CD4-positive, alpha-beta T cell treated with Interleukin-4 for 1 hour (primary cell): ENCODE measurements around the gene CCDC183.
"Not testable (repeated sequence)": the region's sequence is repeated elsewhere in the genome, so short reads cannot be mapped to it uniquely, and the experiment has no call there.

ENCODE experiments used
- DNase-seq, 2 donors: peaks; one replicate each; pipeline ENCODE4 v3.0.0-alpha.2; 2020 to 2022

Gene CCDC183

DNA sequence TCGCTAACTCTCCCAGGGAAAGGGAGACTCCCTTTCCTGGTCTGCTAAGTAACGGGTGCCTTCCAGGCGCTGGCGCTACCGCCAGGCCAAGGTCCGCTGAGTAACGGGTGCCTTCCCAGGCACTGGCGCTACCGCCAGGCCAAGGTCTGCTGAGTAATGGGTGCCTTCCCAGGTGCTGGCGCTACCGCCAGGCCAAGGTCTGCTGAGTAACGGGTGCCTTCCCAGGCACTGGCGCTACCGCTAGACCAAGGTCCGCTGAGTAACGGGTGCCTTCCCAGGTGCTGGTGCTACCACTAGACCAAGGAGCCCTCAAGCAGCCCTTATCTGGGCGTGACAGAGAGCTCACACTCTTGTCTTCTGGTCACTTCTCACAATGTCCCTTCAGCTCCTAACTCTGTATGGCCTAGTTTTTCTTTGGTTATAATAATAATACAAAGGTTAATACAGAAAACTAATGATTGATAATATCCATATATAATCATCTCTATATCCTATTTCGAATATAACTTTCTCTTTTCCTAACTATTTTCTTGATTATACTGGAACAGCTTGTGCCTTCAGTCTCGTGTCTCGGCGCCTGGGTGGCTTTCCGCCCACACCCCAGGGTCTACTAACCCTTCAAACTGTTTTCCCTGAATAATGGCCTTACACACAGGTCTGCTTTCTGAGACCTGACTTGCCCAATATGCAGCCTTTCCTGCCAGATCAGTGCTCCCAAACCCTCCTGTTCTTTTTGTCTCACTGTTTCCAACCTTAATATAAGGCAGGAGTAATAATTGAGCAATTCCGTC, 10.4 kb upstream of the CCDC183 start:
- not testable (repeated sequence) for DNase-seq

DNA sequence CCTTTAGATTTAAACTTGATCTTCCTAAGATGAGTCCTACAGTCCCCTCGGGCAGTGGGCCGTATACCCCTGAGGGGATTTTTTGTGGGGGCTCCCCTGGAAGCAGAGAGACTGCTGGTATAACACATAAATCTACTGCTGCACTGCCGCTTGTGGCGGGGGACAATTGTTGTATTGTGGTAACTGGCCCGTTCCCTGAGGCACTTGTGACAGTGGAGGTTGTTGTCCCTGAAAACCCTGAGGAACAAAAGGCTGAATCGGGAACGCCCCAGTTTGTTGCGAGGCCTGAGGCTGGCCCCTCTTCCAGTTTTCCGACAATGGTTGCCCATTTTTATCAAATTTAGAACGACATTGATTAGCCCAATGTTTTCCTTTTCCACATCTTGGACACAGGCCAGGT, 9.7 kb upstream of the CCDC183 start:
- DNase-seq, result no peak

DNA sequence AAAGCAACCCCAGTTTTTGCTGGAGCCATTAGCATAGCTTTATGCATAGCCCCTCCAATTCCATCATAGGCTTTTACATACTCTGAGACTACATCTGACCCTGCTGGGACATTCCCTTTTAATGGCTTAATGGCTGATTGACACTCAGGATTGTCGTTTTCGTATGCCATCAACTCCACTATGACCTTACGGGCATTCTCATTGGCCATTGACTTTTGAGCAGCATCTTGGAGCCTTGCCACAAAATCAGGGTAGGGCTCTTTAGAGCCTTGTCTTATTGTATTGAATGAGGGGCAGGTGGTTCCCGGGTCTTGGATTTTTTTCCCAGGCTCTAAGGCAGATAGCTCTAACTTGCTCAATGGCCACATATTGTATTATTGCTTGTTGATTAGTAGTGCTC, 9.2 kb upstream of the CCDC183 start:
- DNase-seq, result not testable (repeated sequence)

DNA sequence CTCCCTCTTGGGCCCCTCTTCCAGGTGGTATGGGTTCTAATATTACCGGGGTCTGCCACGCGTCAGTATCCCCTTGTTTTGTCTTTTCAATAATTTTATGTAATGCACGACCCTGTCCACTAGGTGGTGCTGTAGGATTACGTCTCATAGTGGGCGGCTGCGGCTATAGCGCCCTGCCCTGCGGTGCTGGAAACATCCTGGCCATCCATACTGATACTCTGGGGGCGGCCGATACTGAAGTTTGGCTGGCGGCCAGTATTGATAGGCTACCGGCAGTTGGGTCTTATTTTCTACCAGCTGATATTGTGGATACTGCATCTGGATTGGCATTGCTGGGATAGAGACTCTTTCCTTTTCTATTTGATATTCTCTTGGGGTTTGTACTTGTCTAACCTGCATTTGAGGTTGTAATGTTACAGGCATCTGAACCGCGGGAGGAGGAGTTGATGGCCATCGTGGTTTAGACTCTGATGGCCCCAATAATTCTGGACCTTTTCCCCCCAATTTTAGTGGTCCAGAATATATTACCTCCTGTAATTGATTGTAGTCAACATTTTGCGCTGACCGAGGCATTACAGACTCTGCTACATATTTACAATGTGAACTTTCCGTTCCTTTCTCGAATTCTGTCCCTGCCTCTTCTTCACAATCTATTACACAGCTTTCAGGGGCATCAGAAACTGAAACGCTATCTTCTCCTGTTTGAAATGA, 8.3 kb upstream of the CCDC183 start:
- peak; percentile 69 to 83 for DNase-seq

DNA sequence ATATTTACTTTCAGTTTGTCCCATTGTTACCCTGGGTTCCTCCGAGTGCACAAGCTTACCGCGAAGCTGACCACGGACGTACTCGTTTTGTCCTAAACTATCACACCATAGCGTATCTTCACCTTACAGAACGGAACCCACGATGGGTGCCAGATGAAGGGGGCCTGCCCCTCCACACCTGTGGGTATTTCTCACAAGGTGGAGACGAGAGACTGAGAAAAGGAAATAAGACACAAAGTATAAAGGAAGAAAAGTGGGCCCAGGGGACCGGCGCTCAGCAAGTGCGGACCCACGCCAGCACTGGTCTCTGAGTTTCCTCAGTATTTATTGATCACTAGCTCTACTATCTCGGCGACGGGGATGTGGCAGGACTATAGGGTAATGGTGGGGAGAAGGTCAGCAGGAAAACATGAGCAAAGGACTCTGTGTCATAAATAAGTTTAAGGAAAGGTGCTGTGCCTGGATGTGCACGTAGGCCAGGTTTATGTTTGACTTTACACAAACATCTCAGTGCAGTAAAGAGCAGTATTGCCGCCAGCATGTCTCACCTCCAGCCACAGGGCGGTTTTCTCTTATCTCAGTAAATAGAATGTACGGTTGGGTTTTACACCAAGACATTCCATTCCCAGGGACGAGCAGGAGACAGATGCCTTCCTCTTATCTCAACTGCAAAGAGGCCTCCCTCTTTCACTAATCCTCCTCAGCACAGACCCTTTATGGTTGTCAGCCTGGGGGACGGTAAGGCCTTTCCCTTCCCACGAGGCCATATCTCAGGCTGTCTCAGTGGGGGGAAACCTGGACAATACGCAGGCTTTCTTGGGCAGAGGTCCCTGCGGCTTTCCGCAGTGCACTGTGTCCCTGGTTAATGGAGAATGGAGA, 7.3 kb upstream of the CCDC183 start:
- not testable (repeated sequence) for DNase-seq

DNA sequence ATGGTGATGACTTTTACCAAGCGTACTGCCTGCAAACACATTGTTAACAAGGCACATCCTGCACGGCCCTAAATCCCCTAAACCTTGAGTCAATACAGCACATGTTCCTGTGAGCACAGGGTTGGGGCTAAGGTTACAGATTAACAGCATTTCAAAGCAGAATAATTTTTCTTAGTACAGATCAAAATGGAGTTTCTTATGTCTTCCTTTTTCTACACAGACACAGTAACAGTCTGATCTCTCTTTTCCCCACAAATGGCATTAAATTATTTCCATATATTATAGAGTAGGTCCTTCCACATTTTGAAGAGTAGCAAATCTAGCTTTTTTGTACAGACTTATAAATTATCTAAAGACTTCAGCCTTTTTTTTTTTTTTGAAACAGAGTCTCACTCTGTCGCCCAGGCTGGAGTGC, 6.6 kb upstream of the CCDC183 start:
- DNase-seq, result no peak

DNA sequence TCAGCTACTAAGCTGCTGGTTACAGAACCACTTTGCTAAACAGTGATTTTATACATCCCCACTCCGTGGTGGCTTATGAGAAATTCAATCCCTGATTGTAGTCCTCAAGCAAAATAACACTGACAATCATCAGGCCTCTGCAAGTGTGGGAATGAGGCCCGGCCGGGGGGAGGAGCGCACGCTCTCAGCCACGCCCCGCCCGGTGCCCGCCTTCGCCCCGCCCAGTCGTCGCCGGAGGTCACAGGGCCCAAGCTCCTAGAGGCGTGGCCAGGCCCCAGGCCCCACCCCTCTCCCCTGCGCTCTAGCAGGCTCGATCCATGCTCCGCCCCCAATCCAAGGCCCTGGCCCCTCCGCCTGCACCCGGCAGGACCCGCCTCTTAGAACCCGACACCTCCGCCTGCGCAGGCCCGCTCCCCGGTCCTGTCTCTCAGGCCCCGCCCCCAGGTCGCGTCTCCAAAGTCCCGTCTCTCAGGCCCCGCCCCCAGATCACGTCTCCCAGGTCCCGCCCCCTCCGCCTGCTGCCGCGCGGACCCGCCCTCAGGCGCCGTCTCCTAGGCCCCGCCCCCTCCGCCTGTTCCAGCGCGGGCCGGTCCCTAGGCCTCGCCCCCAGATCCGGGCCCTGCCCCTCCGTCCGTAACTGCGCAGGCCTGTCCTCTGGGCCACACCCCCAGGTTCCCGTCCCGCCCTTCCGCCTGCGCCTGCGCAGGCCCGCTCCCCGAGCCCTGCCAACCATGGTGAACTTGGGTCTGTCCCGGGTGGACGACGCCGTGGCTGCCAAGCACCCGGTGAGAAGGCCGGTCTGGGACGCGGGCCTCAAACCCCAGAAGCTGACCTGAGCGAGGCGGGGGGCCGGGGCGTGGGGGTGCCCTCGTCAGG, 5.3 kb upstream of the CCDC183 start, which contains the start of gene TMEM141:
TMEM141 (plus strand) TSS at position 705 of the 876 bp plus-strand sequence; CDS start at position 732, 27 bp downstream.
- DNase-seq, result peak; percentile 99

DNA sequence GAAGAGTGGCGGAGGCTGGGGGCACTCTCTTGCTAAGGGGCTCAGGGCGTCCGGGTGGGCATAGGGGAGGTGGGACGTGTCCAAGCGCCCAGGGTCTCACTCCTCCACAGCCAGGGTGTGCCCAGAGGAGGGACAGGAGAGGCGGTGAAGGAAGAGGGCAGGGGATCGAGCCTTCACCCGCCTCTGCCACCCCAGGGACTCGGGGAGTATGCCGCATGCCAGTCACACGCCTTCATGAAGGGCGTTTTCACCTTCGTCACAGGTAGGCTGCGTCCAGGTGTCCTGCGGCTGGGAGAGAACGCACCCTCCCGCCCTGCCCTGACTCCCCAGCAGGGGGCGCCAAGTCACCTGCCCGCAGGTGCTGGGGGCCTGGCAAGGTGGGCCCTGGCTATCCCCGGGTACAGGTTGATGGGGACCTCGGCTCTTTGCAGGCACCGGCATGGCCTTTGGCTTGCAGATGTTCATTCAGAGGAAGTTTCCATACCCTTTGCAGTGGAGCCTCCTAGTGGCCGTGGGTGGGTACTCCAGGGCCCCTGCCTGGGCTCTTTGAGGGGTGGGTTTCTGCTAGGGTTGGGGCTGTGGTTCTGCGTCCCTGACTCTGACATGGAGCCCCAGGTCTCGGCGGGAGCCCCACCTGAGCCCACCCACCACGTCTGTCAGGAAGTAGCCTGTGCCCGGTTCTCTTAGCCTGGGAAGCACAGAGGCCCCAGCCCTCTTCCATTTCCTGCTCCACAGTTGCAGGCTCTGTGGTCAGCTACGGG, 4.4 kb upstream of the CCDC183 start:
- DNase-seq, result peak; percentile 75 to 78

DNA sequence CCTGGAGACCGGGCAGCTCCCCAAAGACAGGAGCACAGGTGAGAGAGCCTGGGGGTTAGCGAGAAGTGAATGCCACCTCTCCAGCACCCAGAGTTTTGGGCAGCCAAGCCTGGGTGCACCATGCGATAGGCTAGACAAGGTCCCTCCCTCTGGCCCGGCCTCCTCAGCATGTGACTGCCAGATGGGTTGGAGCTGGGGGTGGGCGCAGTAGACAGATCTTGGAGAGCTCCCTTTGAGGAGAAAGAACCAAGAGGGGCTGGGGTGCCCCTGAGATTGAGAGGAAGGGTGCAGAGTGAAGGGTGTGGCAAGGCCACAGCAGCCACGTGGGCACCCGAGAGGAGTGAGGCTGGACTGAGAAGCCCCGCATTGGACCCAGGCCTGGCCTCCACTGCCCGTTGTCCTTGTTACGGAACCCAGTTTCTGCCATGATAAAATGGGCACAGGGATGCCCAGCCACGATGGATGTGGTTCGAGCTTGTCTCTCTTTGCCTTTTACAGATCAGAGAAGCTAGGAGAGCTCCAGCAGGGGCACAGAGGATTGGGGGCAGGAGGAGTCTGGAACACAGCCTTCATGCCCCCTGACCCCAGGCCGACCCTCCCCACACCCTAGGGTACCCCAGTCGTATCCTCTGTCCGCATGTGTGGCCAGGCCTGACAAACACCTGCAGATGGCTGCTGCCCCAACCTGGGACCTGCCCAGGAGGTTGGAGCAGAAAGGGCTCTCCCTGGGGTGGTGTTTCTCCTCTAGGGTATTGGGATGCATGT, 3.6 kb upstream of the CCDC183 start:
- no peak for DNase-seq

DNA sequence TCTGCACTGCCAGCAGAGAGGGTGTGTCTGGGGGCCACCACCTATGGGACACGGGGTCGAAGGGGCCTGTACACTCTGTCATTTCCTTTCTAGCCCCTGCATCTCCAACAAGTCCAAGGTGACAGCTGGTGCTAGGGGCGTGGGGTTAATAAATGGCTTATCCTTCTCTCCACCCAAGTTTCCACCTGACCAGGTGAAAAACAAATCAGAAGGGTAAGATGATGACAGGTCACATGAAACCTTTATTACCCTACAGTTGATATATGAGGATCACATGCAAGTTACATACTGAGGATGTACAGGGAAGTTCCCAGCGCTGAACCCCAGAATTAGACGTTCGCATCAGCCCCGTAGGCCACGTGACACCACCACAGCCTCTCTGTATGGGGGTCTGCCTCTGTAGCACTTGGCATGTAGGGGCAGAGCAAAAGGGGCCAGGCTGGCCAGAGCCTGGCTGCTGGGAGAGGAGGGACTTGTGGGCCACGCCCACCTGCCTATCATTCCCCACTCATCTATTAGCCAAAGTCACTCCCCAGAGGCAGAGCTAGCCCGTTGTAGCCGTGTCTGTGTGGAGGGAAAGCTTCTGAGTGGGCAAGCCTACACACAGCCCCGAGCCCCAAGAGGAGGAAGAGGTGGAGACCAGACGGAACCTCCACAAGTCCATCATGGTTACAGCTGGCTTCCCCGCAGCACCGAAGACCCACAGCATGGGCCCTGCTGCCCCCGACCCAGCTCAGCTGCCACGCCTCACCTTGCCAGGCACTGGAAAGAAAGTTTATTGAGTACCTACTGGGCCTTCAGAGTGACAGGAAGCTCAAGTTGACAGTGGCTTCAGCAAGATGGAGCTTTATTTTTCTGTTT, 2.8 kb upstream of the CCDC183 start:
- DNase-seq, result no peak

DNA sequence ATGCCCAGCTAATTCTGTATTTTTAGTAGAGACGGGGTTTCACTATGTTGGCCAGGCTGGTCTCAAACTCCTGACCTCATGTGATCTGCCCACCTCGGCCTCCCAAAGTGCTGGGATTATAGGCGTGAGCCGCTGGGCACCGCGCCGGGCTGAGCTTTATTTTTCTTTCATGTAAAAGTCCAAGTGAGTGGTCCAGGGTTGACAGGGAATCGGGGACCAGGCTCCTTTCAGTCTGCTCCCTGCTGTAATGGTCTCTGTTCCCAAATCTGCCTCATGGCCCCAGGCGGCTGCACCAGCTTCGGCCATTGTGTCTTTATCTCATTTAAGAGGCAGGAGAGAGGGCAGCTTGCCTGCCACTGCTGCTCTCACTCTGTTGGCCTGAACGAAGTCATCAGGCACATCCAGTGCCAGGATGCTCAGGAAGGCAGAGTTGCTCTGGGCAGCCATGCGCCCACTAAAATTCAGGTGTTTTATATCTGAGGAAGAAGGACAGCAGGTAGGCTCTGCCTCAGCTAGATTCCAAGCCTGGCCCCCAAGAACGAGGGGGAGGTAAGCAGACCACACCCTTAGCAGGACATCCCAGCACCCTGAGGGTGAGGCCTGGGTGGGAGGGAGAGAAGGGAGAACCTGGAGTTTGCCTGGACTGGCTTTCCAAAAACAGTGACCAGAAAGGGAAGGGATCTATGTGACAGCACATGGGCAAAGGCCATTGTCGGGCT, 1.7 kb upstream of the CCDC183 start:
- DNase-seq, result no peak

DNA sequence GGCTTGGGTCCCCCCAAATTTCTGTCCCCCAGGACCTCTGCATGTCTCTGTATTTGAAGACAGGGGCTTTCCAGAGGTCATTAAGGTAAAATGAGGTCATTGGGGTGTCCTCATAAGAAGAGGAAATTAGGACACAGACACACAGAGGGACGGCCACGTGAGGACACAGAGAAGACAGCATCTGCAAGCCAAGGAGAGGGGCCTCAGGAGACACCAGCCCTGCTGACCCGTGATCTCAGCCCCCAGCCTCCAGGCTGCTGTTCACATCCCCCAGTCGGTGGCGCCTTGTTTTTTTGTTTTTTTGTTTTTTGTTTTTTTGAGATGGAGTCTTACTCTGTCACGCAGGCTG, 1.2 kb upstream of the CCDC183 start:
- DNase-seq, result no peak

DNA sequence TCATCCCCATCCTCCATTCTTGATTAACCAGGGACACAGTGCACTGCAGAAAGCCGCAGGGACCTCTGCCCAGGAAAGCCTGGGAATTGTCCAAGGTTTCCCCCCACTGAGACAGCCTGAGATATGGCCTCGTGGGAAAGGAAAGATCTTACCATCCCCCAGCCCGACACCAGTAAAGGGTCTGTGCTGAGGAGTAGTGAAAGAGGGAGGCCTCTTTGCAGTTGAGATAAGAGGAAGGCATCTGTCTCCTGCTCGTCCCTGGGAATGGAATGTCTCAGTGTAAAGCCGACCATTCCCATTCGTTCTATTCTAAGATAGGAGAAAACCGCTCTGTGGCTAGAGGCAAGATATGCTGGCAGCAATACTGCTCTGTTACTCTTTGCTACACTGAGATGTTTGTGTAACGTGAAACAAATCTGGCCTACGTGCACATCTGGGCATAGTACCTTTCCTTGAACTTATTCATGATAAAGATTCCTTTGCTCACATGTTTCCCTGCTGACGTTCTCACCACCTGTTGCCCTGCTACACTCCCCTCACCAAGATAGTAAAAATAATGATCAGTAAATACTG, 723 bp downstream of the CCDC183 start:
- not testable (repeated sequence) for DNase-seq

DNA sequence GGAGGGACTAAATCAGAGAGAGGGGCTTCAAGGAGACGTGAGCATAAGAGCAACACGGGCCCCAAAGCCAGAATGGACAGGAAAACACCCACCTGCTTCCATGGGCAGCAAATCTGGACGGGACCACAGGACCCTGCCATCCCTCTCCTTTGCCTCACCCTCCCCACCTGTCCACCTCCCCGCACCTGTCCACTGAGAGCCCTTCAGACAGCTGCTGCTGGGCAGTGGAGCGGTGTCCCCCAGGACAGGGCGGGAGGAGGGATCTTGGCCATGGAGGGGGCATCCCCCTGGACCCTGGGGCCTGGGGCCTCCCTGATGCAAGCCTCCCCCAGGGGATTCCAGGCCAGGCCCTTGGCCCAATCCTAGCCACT, 2.6 kb downstream of the CCDC183 start:
- DNase-seq, result no peak

DNA sequence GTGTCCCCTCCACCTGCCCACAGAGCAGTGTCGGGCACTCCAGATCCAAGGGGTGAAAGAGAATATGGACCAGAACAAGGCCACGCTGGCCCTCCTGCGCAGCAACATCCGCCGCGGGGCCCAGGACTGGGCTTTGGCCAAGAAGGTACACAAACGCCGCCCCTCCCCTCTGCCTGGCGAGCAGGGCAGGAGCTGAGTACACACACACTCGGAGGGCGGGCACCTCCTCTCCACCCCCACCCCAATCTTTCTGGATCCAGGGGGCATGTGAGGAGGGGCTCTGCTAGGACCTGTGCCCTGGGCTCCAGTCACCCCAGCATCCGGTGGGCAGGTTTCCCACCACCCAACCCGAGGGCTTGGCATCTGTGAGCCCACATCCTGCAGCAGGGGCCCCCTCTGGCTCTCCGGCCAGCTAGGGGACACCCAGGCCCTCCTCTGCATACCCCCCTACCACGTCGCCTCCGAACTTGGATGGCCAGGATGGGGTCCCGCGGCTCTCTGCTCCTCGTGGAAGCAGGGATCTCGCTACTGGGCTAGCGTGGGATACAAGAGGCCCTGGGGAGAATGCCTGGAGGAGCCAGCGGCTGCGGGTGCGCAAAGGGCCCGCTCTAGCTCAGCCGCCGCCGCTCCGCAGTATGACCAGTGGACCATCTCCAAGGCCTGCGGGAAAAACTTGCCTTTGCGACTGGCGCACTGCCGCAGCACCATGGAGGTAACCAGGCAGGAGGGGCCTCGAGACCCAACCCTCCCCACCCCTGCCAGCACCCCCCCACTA, 3.1 kb downstream of the CCDC183 start:
- DNase-seq, result no peak

DNA sequence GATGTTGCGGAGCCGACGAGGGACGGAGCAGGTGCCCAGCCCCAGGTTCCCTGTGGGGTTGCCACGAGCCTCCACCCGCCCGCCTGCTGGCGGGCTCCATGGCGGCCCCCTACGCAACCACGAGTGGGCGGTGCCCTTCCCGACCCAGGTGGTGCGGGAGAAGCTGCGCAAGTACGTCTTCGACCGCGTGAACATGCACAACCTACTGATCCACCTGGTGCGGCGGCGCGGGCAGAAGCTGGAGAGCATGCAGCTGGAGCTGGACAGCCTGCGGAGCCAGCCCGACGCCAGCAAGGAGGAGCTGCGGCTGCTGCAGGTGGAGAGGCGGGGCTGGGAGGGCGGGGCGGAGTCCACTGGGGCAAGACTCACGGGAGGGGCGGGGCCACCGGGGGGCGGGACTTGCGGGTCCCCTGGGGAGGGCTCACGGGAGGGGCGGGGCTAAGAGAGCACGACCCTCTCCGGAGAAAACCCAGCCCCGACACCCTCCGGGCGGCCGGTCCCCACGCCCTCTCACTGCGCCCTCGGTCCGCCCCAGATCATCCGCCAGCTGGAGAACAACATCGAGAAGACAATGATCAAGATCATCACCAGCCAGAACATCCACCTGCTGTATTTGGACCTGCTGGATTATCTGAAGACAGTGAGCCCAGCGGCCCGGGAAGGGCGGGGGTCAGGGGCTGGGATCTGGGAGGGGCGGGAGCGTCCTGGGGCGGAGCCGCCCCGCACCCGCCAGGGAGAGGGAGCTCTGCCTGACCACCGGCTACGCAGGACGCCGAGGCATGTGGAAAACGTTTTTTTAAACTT, 3.9 kb downstream of the CCDC183 start:
- DNase-seq, result peak; percentile 88 to 92

DNA sequence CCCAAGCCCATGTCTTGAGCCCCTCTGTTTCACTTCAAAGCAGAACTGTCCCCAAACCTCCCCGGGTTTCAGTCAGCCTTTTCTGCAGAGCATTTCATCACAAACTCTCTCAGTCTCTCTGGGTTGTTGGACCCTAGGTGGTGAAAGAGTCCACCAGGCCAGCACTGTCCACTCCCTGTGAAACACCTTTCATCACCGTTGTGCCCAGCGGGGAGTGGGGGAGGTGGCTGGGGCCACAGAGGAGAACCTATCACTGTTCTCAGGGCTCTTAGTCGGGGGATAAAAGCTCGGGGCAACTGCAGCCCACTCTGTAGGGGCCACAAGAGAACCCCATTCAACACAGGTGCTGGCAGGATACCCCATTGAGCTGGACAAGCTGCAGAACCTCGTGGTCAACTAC, 6.2 kb downstream of the CCDC183 start:
- DNase-seq, result no peak
